Sigmoid colon (tissue), 3 donors: ENCODE measurements around the gene TMEM63C.

ENCODE experiments used
- POLR2A ChIP-seq, 2 donors: fragments of 450-650 bp; IDR thresholded peaks; one replicate each; pipeline ENCODE4 v1.6.1; 2016; ENCODE audit warnings: antibody characterized with exemption in 2 of 2, mild to moderate bottlenecking in 2 of 2, moderate library complexity in 2 of 2
- TF ChIP-seq, protein P1 (sequence below), 4 experiments: fragments of 450-650 bp in 3 of 4; fragments of 200-600 bp in 1 of 4; IDR thresholded peaks; one replicate each; pipeline ENCODE4 v1.5.1; 2016 to 2019; ENCODE audit warnings: antibody characterized with exemption in 4 of 4, mild to moderate bottlenecking in 3 of 4, moderate library complexity in 2 of 4

DNA sequence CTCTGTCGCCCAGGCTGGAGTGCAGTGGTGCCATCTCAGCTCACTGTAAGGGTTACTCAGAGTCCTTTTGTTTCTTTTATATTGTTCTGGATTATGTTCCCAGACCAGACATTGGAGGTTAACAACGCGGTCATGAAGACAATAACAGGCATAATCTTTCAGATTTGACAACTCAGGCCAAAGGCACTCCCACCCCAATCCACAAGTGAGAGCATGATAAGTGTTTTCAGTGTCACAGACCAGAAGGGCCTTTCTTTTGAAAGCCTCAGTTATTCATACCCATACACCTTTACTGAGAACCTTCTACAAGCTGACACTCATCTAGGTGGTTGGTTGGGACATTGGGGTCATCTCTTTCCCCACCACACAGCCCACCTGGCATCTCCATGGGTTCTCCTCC lies 2.9 kb upstream of the TMEM63C start:
- TF ChIP-seq, protein P1, sequence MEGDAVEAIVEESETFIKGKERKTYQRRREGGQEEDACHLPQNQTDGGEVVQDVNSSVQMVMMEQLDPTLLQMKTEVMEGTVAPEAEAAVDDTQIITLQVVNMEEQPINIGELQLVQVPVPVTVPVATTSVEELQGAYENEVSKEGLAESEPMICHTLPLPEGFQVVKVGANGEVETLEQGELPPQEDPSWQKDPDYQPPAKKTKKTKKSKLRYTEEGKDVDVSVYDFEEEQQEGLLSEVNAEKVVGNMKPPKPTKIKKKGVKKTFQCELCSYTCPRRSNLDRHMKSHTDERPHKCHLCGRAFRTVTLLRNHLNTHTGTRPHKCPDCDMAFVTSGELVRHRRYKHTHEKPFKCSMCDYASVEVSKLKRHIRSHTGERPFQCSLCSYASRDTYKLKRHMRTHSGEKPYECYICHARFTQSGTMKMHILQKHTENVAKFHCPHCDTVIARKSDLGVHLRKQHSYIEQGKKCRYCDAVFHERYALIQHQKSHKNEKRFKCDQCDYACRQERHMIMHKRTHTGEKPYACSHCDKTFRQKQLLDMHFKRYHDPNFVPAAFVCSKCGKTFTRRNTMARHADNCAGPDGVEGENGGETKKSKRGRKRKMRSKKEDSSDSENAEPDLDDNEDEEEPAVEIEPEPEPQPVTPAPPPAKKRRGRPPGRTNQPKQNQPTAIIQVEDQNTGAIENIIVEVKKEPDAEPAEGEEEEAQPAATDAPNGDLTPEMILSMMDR (IDR thresholded peaks at IDR 0.05) = no peak
- no peak for TF ChIP-seq POLR2A (IDR thresholded peaks at IDR 0.05)
